Activated CD4-positive, CD25-positive, alpha-beta regulatory T cell treated with anti-CD3 and anti-CD28 coated beads, Interleukin-2, amount 50 U/mL, for 16 hours (primary cell): Measurements from ENCODE around the gene DAB1.

Source experiments
- DNase-seq: peaks from one replicate; pipeline ENCODE4 v3.0.0-alpha.2; 2020; ENCODE audit warnings: low read depth, low spot score

Gene DAB1

DNA sequence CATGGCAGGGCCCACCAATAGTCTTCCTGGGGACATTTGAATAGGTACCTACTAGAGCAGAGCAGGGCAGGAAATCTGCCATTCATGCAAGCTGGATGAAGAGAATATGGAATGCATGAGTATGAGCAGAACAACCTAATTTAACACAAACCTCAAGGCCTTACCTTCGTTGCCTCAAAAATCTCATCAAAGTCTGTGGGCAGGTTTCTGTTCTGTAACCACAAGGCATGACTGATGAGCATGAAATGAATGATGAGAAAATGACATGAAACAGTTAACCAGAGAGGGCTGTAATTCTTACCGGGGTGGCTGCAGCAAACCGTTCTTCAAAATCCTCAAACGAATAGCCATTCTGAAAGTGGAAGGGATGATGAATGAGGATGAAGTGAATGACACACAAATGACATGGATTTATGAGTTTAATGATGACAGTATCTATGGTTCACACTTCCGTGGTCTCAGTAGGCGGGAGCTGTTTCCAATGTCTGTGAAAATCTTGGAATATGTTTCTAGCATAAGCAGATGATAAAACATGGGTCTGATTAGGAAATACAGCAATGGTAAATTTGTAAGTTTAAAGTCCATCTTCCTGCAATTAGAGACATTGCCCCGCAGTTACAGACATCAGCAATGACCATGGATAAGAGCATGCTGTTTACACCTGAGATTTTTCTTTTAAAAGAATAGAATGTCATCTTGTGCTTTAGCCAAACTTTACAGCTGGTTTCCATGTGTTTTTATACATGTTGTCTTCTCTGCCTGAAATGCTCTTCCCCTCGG lies 390.4 kb downstream of the DAB1 start:
- no peak for DNase-seq

DNA sequence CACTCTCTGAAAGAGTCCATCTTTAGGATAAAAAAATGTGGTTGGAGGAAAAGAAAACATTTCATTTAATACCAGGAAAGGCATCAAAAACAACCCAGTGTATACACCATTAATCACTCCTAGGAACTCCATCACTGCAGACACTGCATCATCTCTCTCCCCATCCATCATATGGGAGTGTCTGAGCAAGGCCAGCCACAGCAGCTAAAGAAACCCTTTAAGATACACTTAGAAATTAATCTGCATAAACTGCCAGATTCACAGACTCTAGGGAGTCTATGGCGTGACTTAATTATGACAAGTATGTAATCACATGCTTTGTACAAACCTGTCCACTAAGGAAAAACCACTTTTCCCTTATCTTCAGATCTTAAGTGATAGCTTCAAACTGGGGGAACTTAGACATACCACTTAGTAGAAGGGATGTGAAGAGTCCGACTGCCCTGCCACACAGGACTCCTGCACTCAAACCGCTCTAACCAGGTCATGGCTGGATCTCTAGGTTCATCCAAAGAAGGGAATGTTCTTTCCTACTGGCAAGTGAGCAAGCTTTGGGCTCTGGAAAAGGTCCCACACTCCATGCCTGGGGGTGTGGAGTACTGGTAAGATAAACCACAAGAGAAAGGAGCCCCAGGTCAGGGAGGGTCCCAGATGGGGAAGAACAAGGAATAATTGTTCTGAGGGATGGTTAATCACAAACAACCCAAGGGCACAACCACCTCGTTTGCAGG lies 397.1 kb downstream of the DAB1 start:
- DNase-seq = no peak

DNA sequence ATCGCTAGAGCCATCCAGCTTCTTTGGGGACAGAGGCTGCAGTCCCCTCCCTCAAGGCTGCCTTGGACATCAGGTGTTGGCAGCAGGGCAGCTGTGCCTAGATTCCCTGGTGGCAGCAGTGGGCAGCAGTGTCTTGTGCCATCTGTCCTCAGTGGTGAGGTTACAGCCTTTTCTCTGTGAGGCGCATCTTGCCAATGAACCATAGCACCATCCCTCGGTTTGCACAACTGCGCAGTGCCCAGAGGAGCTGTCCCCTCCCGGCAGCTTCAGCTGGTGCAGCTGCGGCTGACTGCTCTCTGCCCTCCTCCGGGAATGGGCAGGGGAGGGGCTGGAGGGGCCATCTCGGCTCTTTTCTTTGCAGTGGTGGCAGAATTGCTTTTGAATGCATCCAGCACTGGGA lies 399.0 kb downstream of the DAB1 start:
- DNase-seq = no peak

DNA sequence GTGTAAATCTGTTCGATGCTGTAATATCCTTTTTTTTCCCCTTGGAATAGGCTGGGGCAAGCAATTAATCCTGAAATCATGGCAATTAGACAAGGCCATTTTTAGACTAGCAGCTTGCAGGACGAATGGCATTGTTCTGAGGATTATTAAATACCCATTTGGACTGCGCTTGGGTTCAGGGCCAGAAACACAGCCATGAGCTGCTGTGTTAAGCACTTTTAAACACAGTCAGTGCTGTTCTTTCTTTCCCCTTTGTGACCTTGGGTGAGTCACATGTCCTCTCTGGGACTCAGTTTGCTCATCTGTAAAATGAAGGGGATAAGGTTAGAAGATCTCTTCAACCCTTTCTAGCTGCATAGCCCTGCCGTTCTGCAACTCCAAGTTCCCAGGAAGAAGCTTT lies 399.4 kb downstream of the DAB1 start:
- DNase-seq = no peak

DNA sequence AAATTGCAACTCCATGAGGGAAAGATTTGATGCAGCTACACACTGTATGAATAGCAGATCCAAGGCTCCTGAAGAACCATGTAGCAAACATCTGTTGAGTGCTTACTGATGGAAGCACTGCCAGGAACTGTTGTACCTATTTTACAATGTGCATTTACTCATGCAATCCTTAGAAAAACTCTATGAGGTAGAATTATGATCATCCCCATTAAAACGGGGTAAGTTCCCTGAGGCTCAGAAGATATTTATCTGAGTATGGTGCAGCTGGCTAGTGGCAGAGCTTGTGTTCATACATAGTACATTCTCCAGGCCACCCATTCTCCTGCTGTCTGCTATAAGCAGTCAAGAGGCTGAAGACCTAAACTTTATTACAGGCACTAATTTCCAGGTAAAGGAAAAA lies 403.6 kb downstream of the DAB1 start:
- no peak for DNase-seq

DNA sequence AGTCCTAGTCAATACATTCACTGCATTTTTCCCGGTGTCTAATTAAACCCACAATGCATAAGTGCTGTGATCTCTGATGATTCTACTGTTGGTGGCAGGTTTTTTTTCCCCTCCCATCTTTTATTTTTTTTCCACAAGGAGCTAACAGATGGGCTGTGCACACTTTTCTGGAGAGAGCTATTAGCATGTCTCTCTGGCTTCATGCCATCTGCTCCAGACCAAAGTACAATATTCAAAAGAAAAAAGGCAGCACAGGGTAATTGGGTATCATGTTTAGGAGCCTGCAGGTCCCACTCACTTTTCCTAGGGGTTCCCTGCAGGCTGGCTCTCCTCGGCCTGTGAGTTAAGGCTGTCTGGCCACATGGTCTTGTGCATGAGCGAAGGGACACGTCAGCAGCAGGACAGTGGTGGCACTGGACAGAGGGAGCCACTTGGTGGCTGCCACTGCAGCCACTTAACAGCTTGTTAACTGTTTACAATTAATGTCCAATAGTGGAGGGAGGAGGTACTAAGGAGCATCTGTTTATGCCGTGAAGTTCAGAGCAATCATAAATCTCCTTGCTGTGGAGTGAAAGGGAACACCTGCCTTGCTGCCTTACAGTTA lies 404.5 kb downstream of the DAB1 start:
- DNase-seq = no peak

DNA sequence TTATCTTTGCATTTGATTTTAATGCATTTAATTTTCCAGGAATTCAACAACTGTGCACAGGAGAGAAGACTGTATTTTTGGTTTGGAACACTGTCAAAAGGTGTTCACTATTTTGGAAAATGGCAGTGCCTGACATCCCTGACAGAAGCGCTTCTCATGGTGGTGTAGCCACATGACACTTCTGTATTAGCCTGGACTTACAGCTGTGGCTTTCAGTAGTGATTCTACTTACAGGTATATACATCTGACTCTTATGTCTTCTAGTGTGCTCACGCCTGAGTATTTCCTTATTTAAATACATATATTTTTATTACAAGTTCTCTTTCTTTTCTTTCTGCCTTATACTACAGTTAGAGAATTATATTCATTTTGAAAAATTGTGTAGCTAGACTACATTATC lies 405.7 kb downstream of the DAB1 start:
- DNase-seq = no peak

DNA sequence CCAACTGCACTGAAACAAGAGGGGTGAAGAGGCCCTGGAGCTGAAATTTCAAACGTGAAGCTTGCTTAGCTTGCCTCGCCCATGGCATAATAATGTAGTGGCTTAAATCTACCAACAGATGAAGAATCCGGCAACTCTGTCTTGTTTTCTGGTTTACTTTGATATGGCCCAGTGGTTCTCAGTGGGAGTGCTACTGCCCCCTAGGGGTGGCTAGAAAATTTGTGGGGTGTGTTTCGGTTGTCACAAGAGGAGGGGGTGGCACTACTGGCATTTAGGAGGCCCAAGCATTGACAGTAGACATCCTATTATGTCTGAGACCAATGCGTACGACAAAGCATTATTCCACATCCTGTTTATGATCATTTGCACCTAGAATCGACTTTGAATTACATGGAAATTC lies 406.1 kb downstream of the DAB1 start:
- DNase-seq = no peak

DNA sequence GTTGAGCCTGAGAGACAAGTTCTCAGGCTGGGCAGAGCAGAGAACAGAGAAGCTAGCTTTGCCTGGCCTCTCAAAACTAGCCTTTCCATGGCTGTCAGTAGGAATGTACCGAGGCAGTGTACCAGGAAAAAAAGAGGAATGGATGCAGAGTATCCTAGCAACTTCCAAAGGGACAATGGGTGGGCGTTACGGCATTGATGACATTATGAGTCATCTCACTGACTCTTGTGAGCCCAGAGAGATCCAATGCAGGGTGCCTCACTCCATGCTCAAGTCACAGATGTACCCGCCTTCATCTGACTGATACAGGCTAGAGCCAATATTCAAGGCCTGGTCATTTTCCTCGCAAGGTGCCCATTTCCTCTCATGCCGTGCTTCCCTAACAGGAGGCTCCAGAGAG lies 406.7 kb downstream of the DAB1 start:
- DNase-seq = no peak

DNA sequence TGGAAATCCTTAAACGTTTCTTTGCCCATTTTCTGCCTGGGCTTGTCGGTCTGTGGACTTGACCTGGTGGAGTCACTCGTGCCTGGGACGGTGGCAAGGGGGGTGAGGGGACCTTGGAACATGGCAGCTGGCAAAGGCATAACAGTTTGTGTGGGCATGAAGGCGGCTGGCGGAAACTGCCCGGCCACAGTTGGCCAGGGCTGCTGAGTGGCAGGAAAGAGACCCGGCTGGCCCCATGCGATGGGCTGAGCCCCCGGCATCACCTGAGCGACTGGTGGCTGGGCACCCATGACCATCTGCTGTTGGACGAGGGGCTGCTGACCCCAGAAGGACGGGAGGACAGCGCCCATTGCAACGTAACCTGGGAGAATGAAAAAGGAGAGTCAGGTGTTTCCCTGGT lies 408.8 kb downstream of the DAB1 start:
- no peak for DNase-seq

DNA sequence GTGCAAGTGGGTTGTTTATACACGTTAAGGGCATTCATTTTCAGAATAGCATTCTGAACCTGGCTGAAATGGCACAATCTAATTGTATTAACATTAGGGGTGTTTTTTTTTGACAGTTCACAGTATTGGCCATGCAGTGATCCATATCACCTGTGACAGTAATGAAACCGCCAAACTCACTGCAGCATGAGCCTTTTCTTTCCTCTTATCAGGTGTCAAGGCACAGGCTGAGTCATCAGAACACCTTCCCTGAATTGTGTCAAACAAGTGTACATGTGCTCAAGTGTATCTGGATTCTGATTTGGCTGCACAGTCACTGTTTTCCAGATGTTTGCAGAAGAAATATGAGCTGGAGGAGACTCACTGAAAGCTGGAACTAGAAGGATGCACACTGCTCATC lies 410.3 kb downstream of the DAB1 start:
- no peak for DNase-seq

DNA sequence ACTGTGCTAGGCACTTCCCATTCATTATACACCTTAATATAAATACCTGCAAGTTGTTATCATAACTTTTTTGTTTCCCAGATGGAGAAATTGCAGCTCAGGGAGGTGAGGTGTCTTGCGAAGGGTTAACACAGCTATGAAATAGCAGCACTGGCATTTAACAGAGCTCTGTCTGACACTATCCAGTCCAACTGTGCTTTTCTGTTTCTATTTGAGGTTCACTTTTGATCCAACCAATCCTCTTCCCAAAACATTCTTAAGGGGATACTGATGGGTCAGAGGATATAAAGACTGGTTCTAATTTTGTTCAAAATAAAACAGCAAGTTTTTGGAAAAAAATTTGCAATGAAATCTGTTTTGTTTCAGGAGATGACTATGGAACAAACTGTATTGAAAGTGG lies 411.5 kb downstream of the DAB1 start:
- DNase-seq = no peak

DNA sequence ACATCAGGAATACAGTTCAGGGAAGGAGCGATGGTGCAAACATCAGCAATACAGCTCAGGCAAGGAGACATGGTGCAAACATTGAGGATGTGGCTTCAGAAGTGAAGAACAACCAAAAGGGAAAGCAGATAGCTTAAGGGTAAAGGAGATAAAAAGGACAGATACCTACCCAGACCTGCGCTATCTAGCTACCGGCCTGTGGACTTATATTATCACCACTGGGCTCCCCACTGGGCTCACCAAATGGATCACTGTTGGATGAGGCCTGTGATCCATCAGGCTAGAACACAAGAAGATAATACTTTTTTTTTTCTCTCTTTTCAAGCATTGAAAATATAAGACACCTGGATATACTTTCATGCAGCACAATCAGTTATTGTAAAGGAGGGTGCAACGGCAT lies 413.3 kb downstream of the DAB1 start:
- no peak for DNase-seq

DNA sequence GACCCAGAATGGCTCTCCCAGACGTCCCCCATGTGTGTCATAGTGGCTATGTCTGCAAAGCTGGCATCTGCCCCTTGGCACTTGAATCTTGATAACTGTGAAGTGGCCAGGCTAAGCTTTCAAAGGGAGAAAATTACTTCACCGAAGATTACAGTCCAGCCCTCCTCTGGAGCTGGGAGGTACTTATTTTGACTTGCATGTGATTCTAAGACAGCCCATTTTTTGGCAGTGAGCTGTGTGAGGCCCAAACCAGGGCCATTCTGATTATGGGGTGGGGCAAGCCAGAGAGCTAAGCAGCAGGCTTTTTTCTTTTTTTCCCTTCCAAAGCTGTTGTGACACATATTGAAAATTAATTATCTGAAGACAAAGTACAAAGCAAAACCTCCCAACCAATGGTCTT lies 415.9 kb downstream of the DAB1 start:
- no peak for DNase-seq

DNA sequence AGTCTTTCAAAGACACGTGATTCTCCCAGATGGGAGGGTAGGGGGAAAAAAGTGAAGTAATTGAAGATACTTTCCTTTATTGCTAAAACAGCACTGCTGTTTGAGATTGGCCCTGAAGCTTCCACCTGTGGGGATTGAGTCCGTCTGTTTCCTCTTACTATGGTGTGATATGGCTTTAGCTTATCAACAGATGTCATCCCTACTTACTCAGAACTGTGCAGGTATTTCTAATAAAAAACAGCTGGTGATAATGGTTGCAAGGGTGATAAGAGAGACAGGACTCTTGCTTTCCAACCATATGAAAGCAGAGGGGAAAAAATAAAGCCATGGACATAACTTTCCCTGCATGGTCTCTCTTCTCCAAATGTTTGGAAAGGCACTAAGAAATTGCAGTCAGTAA lies 416.4 kb downstream of the DAB1 start:
- no peak for DNase-seq

DNA sequence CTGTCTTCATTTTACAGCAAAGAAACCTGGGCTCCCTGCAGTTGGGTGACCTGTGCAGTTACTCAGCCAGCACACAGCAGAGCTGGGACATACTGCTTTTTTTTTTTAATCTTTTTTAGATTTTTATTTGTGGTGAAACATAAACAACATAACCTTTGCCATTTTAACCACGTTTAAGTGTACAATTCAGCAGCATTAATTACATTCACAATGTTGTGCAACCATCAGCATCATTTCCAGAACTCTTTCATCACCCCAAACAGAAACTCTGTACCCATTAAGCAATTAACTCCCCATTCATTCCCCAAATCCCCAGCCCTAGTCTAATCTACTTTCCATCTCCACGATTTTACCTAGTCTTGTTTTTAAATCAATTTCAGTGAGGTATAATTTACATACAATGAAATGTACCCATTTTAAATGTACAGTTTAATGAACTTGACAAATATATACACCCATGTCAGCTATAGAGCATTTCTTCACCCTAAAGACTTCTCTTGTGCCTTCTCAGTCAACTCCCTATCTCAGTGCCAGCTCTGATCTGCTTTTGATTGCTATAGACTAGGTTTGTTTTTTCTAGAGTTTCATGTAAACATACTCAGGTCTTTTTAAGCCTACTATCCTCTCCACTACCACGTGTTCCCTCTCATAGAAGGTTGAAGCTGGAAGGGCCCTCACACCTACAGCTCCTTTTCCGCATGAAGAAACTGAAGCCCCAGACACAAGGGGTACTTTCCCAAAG lies 420.3 kb downstream of the DAB1 start:
- no peak for DNase-seq

DNA sequence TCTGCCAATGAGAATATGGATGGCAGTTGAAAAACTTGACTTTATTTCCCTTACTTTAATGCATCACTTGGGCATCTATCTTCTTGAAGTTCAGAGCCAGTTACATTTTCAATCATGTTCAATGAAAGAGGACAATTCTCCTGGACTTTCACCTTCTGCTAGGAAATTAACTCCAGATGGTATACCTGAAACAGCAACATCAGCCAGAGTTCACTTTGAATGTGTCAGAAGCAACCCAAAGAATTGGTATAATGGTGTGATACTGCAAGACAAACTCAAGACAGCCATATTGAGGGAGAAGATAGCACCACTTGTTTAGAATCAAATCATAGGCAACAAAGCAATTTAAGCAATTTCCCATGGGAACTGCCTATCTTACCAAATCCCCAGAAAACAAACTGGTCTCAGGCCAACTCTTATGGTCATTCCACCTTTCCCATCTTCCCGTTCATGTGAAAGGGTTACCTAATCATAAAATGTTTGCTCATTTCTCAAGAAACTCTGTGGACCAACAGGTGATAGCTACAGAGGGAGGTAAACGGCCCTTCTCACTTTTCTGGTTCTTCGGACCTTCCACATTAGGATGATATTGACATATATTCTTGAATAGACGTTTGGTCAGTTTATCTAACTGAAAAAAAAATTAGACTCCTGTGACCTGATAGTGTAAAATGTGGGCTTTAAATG lies 428.3 kb downstream of the DAB1 start:
- DNase-seq = no peak

DNA sequence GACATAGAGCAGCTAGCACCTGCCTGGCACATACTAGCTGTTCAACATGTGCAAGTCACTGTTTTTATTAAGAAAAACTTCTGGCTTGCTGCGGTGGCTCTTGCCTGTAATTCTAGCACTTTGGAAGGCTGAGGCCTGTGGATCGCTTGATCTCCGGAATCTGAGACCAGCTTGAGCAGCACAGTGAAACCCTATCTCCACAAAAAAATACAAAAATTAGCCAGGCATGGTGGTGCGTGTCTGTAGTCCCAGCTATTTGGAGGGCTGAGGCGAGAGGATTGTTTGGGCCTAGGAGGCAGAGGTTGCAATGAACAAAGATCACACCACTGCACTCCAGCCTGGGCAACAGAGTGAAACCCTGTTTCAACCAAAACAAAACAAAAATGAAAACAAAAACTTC lies 430.4 kb downstream of the DAB1 start:
- no peak for DNase-seq

DNA sequence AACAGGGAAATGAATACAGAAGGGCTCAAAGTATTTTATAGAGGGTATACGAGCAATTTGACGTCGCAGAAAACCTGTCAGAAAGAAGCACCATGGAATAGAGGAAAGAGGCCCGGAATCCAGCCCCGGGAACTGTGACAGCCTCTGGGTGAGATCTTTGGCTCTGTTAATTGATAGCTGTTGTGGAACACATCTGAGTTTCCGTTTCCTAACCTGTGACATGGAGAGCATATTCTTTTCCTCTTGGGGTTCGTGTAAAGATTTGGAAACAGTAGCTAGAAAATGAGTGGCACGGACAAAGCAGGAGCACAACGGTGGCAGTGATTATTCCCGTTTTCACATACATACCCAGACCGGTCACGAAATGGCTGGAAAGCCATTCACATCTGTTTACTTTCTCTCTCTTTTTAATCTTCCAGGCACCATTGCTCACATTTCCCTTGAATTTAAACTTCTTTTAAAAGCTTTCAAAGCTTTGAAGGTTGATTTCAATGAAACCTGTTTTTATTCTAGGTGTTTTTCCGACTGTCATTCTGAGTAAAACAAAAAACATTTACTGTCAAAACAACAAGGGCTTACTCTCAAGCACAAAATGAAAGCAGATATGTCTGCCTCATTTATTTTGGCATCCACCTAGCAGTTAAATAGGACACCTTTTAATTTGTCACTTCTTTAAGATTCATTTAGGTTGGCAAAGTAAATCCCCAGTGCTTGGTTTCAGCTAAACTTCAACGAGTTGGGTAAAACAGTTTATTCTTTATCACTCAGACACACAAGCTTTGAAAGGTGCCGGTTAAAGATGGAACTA lies 431.3 kb downstream of the DAB1 start:
- DNase-seq = no peak

DNA sequence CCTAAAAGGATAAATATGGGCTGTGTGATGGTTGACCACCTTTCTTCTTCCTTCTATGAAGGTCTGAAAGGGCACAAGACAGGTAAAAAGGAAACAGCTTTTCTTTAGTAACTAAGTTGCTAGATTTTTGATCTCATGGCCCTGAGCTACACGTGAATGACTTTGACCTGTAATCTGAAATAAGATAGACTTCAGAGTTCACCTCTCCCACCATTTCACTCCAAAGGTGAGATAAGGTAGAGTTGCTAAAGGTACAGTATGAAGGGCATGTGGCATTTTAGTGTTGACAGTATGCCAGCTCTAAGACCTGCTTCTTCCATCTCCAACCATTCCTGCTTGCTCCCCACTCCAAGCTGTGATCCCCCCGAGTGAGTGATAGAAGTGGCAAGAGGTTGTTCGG lies 432.3 kb downstream of the DAB1 start:
- no peak for DNase-seq

DNA sequence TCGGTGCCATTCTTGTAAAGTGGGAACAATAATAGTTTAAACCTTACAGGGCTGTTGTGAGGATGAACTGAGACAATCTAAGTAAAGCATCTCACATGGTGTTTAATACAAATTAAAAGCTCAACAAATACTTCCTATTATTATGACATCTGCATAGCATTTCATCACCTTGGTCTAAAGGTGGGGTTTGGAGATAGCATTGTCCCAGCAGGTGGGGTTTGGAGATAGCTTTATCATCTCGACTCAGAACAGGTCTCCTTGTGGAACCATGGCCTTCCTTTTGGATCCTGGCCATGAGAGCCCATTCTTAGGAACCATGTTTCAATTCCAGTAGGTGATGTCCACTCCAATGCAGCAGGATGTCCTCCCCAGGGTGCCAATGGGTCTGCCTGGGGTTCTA lies 437.5 kb downstream of the DAB1 start:
- no peak for DNase-seq
